GM12878 (cell line): Measurements from ENCODE around the gene ACADM. TPM values are rescaled to one million over a fixed set of nuclear protein-coding genes. Genes with fewer than 3 reads are reported as not detected.

Experiments
- ATF7 ChIP-seq: fragments of 450-650 bp; IDR thresholded peaks from 2 replicates; pipeline ENCODE4 v1.6.1; 2016; ENCODE audit warnings: low read depth, mild to moderate bottlenecking
- CHD1 ChIP-seq: IDR thresholded peaks from 2 replicates; pipeline ENCODE4 v1.6.1; 2012; ENCODE audit warnings: low read depth, low read length, improper control_type of control experiment
- CHD2 ChIP-seq: IDR thresholded peaks from 2 replicates; pipeline ENCODE4 v1.6.1; 2011; ENCODE audit warnings: low read depth, low read length, improper control_type of control experiment, borderline replicate concordance
- E2F4 ChIP-seq: IDR thresholded peaks from 2 replicates; pipeline ENCODE4 v1.6.1; 2012; ENCODE audit warnings: low read depth, low read length, improper control_type of control experiment
- HCFC1 ChIP-seq: fragments of 150-350 bp; IDR thresholded peaks from 2 replicates; pipeline ENCODE4 v1.6.1; 2014; ENCODE audit warnings: low read length
- HDAC6 ChIP-seq: fragments of 200-600 bp; sonication (generic); IDR thresholded peaks from one replicate; pipeline ENCODE4 v1.8.0; 2017; ENCODE audit warnings: antibody characterized with exemption; ENCODE audit not compliant: unreplicated experiment
- REST ChIP-seq: IDR thresholded peaks from 2 replicates; pipeline ENCODE4 v1.6.1; 2012; ENCODE audit warnings: mild to moderate bottlenecking, low read depth, low read length
- SIX5 ChIP-seq: IDR thresholded peaks from 2 replicates; pipeline ENCODE4 v1.6.1; 2011; ENCODE audit warnings: mild to moderate bottlenecking, low read depth, low read length, moderate library complexity; ENCODE audit not compliant: severe bottlenecking
- SMC3 ChIP-seq: IDR thresholded peaks from 2 replicates; pipeline ENCODE4 v1.6.1; 2011; ENCODE audit warnings: low read length, improper control_type of control experiment, borderline replicate concordance
- SUPT20H ChIP-seq: IDR thresholded peaks from 2 replicates; pipeline ENCODE4 v1.6.1; 2011; ENCODE audit warnings: low read depth, mild to moderate bottlenecking, low read length, moderate library complexity, borderline replicate concordance; ENCODE audit not compliant: control insufficient read depth
- TAF1 ChIP-seq: IDR thresholded peaks from 2 replicates; pipeline ENCODE4 v1.6.1; 2011; ENCODE audit warnings: mild to moderate bottlenecking, low read depth, low read length, borderline replicate concordance
- TBL1XR1 ChIP-seq: IDR thresholded peaks from 2 replicates; pipeline ENCODE4 v1.6.1; 2012; ENCODE audit warnings: low read depth, low read length, improper control_type of control experiment
- TCF3 ChIP-seq: IDR thresholded peaks from 2 replicates; pipeline ENCODE4 v1.6.1; 2012; ENCODE audit warnings: low read depth, mild to moderate bottlenecking, low read length, borderline replicate concordance; ENCODE audit not compliant: insufficient read depth
- TCF7 ChIP-seq: IDR thresholded peaks from 2 replicates; pipeline ENCODE4 v1.6.1; 2014; ENCODE audit warnings: antibody characterized with exemption, borderline replicate concordance
- ZNF274 ChIP-seq: IDR thresholded peaks from one replicate; pipeline ENCODE4 v1.8.0; 2011; ENCODE audit not compliant: insufficient read length, insufficient read depth
- ZNF384 ChIP-seq: IDR thresholded peaks from 2 replicates; pipeline ENCODE4 v1.6.1; 2012; ENCODE audit warnings: low read depth, mild to moderate bottlenecking, low read length, improper control_type of control experiment, borderline replicate concordance
- ZNF687 ChIP-seq: fragments of 450-650 bp; IDR thresholded peaks from 2 replicates; pipeline ENCODE4 v1.6.1; 2017; ENCODE audit warnings: mild to moderate bottlenecking, moderate library complexity
- polyA plus RNA-seq, 11 experiments: library from polyadenylated mRNA; depleted of rRNA in 4 of 11; unstranded in 6 of 11; stranded (reverse) in 5 of 11; fragments of >200 nt; fragmentation: Nextera tagmentation in 4 of 11; fragmentation: Illumina TruSeq in 1 of 11; extraction: Ambion mirVana in 4 of 11; extraction: Trizol in 1 of 11; gene quantifications; 1 replicate in 1 of 11; 2 replicates in 10 of 11; pipeline versions ENCODE4 v1.2.1 to v1.2.3, GENCODE V29; 2011 to 2016; ENCODE audit warnings: inconsistent platforms in 2 of 11, missing spikeins in 2 of 11, low read depth in 1 of 11
- total RNA-seq, 4 experiments: library from RNA; depleted of rRNA in 3 of 4; stranded (reverse); fragments of >200 nt in 3 of 4; fragmentation: Illumina TruSeq in 1 of 4; extraction: Trizol in 1 of 4; gene quantifications; 2 replicates each; pipeline versions ENCODE4 v1.2.1 to v1.2.3, GENCODE V29; 2013 to 2021
- TF ChIP-seq, protein P1 (sequence below): fragments of 150-350 bp; IDR thresholded peaks from 2 replicates; pipeline ENCODE4 v1.6.1; 2014; ENCODE audit warnings: mild to moderate bottlenecking, low read depth, low read length

The ACADM gene
- total and polyA plus RNA-seq, 10 of the 15 experiments (the other 5 are each of a cell fraction or from before 2014, with no cell fraction given), result 119 to 245 (median 204) TPM

- TF ChIP-seq HCFC1 (peak; percentile 59), REST (no peak; the same call in 1 of the 2 replicates), CHD2 (no peak), TCF7 (no peak), SIX5 (no peak), TCF3 (peak; percentile 84; the same call in 1 of the 2 replicates), ATF7 (no peak), TAF1 (peak; percentile 96), CHD1 (peak; percentile 49; the same call in 1 of the 2 replicates), TBL1XR1 (peak; percentile 37; the same call in 1 of the 2 replicates), ZNF687 (peak; percentile 50; the same call in 1 of the 2 replicates), ZNF384 (no peak), SMC3 (0 out of 2 replicates have a peak, but pooled peaks have one; percentile 8), HDAC6 (peak; percentile 56), E2F4 (peak; percentile 37; the same call in 1 of the 2 replicates), ZNF274 (no peak), SUPT20H (no peak)
- TF ChIP-seq, protein P1, sequence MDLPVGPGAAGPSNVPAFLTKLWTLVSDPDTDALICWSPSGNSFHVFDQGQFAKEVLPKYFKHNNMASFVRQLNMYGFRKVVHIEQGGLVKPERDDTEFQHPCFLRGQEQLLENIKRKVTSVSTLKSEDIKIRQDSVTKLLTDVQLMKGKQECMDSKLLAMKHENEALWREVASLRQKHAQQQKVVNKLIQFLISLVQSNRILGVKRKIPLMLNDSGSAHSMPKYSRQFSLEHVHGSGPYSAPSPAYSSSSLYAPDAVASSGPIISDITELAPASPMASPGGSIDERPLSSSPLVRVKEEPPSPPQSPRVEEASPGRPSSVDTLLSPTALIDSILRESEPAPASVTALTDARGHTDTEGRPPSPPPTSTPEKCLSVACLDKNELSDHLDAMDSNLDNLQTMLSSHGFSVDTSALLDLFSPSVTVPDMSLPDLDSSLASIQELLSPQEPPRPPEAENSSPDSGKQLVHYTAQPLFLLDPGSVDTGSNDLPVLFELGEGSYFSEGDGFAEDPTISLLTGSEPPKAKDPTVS, result no peak
These were observed 61.7 kb downstream of the ACADM start, which contains the start of gene RABGGTB (continued) for GRCh38 chr1:75785983-75786853.
